OCI-LY1 (cell line): ENCODE measurements around the gene GPR173.

Experiments used
- H2AFZ ChIP-seq: fragments of 200-600 bp; sonication (generic), shearing (Covaris generic); 2 replicates; pipeline ENCODE4 v1.6.0; 2014; ENCODE audit warnings: antibody characterized with exemption, mild to moderate bottlenecking, low read length
- H3F3A ChIP-seq: fragments of 200-600 bp; sonication (generic), shearing (Covaris generic); 2 replicates; pipeline ENCODE4 v1.6.0; 2014; ENCODE audit warnings: mild to moderate bottlenecking, antibody characterized with exemption, low read length, moderate library complexity; ENCODE audit not compliant: insufficient read depth
- H3K27ac ChIP-seq: fragments of 200-600 bp; sonication (generic); 2 replicates; pipeline ENCODE4 v1.5.1; 2014; ENCODE audit warnings: low read length, mixed run types, mild to moderate bottlenecking, low read depth; ENCODE audit not compliant: poor library complexity, severe bottlenecking
- H3K27me3 ChIP-seq: fragments of 200-600 bp; sonication (generic); 2 replicates; pipeline ENCODE4 v1.6.0; 2014; ENCODE audit warnings: antibody characterized with exemption, mild to moderate bottlenecking, low read length, moderate library complexity; ENCODE audit not compliant: insufficient read depth
- H3K36me3 ChIP-seq: fragments of 200-600 bp; sonication (generic); 2 replicates; pipeline ENCODE4 v1.6.1; 2014; ENCODE audit warnings: mild to moderate bottlenecking, antibody characterized with exemption, low read length, moderate library complexity, mixed read lengths; ENCODE audit not compliant: insufficient read depth
- H3K4me1 ChIP-seq: fragments of 200-600 bp; sonication (generic); 2 replicates; pipeline ENCODE4 v1.5.1; 2014; ENCODE audit warnings: mild to moderate bottlenecking, low read length, moderate library complexity; ENCODE audit not compliant: insufficient read depth, severe bottlenecking
- H3K4me2 ChIP-seq: fragments of 200-600 bp; sonication (generic), shearing (Covaris generic); 2 replicates; pipeline ENCODE4 v1.6.1; 2014; ENCODE audit warnings: low read length
- H3K4me3 ChIP-seq: fragments of 200-600 bp; sonication (generic); 2 replicates; pipeline ENCODE4 v1.5.1; 2014; ENCODE audit warnings: low read length, low read depth, mild to moderate bottlenecking, mixed read lengths; ENCODE audit not compliant: poor library complexity, severe bottlenecking
- H3K79me2 ChIP-seq: fragments of 200-600 bp; shearing (Covaris generic); 2 replicates; pipeline ENCODE4 v1.6.1; 2016; ENCODE audit warnings: mixed run types, low read length, mixed read lengths; ENCODE audit not compliant: insufficient read depth
- H3K9ac ChIP-seq: fragments of 200-600 bp; sonication (generic), shearing (Covaris generic); 2 replicates; pipeline ENCODE4 v1.6.1; 2014; ENCODE audit warnings: mild to moderate bottlenecking, low read length, mixed read lengths
- H3K9me2 ChIP-seq: fragments of 200-600 bp; sonication (generic), shearing (Covaris generic); 2 replicates; pipeline ENCODE4 v1.6.1; 2014; ENCODE audit warnings: low read depth, mild to moderate bottlenecking, low read length, mixed read lengths
- H3K9me3 ChIP-seq: fragments of 200-600 bp; shearing (Covaris generic); 2 replicates; pipeline ENCODE4 v1.6.1; 2014; ENCODE audit warnings: low read length, mixed read lengths
- H4K20me1 ChIP-seq: fragments of 200-600 bp; sonication (generic), shearing (Covaris generic); 2 replicates; pipeline ENCODE4 v1.6.0; 2016; ENCODE audit warnings: mild to moderate bottlenecking, low read length; ENCODE audit not compliant: insufficient read depth
- EZH2 ChIP-seq: fragments of 200-600 bp; sonication (generic), shearing (Covaris generic); IDR thresholded peaks from 2 replicates; pipeline ENCODE4 v1.8.0; 2017; ENCODE audit warnings: borderline replicate concordance, mixed run types, mild to moderate bottlenecking, antibody characterized with exemption, low read length, moderate library complexity, mixed read lengths
- TF ChIP-seq, protein P1 (sequence below): fragments of 200-600 bp; sonication (generic), shearing (Covaris generic); IDR thresholded peaks from 2 replicates; pipeline ENCODE4 v1.5.1; 2017; ENCODE audit warnings: mild to moderate bottlenecking, antibody characterized with exemption, low read length, moderate library complexity, mixed read lengths

The GPR173 gene

DNA sequence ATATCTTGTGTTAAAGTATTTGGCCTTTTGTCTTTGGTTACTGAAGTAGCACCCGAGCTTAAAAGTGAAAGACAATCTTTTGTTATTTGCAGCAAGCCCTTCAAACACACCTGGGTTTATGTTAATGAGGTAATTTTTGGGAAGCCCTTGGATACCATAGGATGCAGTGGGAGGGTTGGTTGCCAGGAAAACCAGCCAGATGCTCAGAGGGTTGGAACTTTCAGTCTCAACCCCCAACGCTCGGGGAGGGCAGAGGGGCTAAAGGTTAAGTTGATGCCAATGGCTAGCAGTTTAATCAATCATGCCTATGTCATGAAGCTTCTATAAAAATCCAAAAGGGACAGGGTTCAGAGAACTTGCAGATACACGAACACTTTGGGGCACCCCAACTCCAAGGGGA is 17.2 kb upstream of the GPR173 start:
- no peaks in the 10 kb centered on the region for H3F3A ChIP-seq
- no peak overlapping the region for H3K4me3 ChIP-seq
- no peak overlapping the region for H2AFZ ChIP-seq
- H3K9me3 ChIP-seq = no peaks in the 10 kb centered on the region
- no peaks in the 10 kb centered on the region for H3K79me2 ChIP-seq
- H3K9me2 ChIP-seq = no peaks in the 10 kb centered on the region
- TF ChIP-seq EZH2 = no peak
- TF ChIP-seq, protein P1, sequence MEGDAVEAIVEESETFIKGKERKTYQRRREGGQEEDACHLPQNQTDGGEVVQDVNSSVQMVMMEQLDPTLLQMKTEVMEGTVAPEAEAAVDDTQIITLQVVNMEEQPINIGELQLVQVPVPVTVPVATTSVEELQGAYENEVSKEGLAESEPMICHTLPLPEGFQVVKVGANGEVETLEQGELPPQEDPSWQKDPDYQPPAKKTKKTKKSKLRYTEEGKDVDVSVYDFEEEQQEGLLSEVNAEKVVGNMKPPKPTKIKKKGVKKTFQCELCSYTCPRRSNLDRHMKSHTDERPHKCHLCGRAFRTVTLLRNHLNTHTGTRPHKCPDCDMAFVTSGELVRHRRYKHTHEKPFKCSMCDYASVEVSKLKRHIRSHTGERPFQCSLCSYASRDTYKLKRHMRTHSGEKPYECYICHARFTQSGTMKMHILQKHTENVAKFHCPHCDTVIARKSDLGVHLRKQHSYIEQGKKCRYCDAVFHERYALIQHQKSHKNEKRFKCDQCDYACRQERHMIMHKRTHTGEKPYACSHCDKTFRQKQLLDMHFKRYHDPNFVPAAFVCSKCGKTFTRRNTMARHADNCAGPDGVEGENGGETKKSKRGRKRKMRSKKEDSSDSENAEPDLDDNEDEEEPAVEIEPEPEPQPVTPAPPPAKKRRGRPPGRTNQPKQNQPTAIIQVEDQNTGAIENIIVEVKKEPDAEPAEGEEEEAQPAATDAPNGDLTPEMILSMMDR = no peak
- no peaks in the 10 kb centered on the region for H4K20me1 ChIP-seq
- no peak overlapping the region for H3K4me2 ChIP-seq
- no peak overlapping the region for H3K27ac ChIP-seq
- no peaks in the 10 kb centered on the region for H3K4me1 ChIP-seq
- no peaks in the 10 kb centered on the region for H3K27me3 ChIP-seq
- no peak overlapping the region for H3K9ac ChIP-seq
- no peaks in the 10 kb centered on the region for H3K36me3 ChIP-seq

DNA sequence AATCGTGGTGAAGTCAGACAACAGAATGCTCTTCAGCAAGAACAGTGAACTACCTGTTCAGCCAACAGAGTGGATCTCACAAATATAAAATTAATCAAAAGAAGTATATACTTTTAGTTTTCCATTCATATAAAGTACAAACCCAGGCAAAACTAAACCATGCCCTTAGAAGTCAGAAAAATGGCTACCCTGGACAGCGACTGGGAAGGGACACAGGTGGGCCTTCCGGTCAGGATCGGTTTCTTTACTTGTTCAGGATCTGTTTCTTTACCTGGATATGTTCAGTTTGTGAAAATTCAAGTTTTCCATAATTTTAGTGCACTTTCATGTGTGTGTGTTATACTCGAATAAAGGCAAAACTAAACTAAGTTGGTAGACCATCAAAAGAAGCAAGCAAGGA is 12.4 kb upstream of the GPR173 start:
- no peaks in the 10 kb centered on the region for H3K79me2 ChIP-seq
- H3K27me3 ChIP-seq = no peaks in the 10 kb centered on the region
- no peak overlapping the region for H3K9ac ChIP-seq
- TF ChIP-seq, protein P1 = no peak
- TF ChIP-seq EZH2 = no peak
- H3K36me3 ChIP-seq = no peaks in the 10 kb centered on the region
- no peaks in the 10 kb centered on the region for H3K4me1 ChIP-seq
- no peaks in the 10 kb centered on the region for H3K9me3 ChIP-seq
- no peak overlapping the region for H3K4me3 ChIP-seq
- H3F3A ChIP-seq = no peaks in the 10 kb centered on the region
- no peaks in the 10 kb centered on the region for H3K9me2 ChIP-seq
- H2AFZ ChIP-seq = no peak overlapping the region
- H4K20me1 ChIP-seq = no peaks in the 10 kb centered on the region
- no peak overlapping the region for H3K4me2 ChIP-seq
- no peak overlapping the region for H3K27ac ChIP-seq

DNA sequence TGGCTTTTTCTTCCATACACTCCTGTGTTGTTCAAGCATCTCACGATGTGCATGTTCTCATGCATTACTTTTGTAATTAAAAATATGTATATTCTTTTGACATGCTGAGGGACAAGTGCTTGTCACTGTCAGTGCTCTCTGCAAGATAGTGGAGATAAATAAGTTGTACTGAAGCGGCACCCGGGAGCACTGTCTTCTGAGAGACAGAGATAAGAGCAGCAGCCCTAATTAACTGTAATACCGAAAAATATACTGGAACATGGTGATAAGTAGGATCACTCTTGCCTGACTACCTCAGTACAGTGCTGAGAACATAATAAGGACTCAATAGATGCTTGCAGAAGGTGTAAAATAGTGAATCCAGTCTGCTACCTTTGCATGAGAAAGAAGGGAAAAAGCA is 9.4 kb upstream of the GPR173 start:
- TF ChIP-seq, protein P1 = no peak
- no peak for TF ChIP-seq EZH2
- Histone ChIP-seq H3F3A (no peaks in the 10 kb centered on the region), H3K4me2 (no peak overlapping the region)

More for the DNA sequence above, 9.4 kb upstream of the GPR173 start:
- no peaks in the 10 kb centered on the region for H3K9me2 ChIP-seq
- H3K9me3 ChIP-seq = no peaks in the 10 kb centered on the region
- no peak overlapping the region for H2AFZ ChIP-seq
- no peaks in the 10 kb centered on the region for H3K36me3 ChIP-seq
- H4K20me1 ChIP-seq = no peaks in the 10 kb centered on the region
- no peak overlapping the region for H3K27ac ChIP-seq
- H3K9ac ChIP-seq = no peak overlapping the region
- H3K27me3 ChIP-seq = no peaks in the 10 kb centered on the region
- no peaks in the 10 kb centered on the region for H3K4me1 ChIP-seq
- H3K79me2 ChIP-seq = no peaks in the 10 kb centered on the region
- no peak overlapping the region for H3K4me3 ChIP-seq
